ENCODE results near the gene RFTN1.

- no peak for TF ChIP-seq EP300 (IDR thresholded peaks at IDR 0.05)
- TF ChIP-seq POLR2A (IDR thresholded peaks at IDR 0.05): no peak
Measured at GRCh38 chr3:16417945-16418739, 95.4 kb downstream of the RFTN1 start.

Data from ovary (tissue), 1 donor.